Mucosa of descending colon (tissue), 3 donors: ENCODE measurements around the gene SNTG2. TPM values are rescaled to one million over a fixed set of nuclear protein-coding genes. Genes with fewer than 3 reads are reported as not detected.

Experiments used
- ATAC-seq: fragments of 200-7000 bp; cut with Tn5 transposase; one replicate; pipeline ENCODE4 v1.9.1; 2020; ENCODE audit warnings: mild to moderate bottlenecking, moderate library complexity
- DNase-seq, 3 donors: peaks; one replicate each; pipeline ENCODE4 v3.0.0-alpha.2; 2020
- H3K36me3 ChIP-seq: fragments of 200-600 bp; one replicate; pipeline ENCODE4 v1.8.0; 2021; ENCODE audit warnings: low read depth, mild to moderate bottlenecking
- H3K4me1 ChIP-seq: fragments of 200-600 bp; one replicate; pipeline ENCODE4 v1.8.0; 2021; ENCODE audit warnings: low read depth, mild to moderate bottlenecking
- H3K4me3 ChIP-seq: fragments of 200-600 bp; one replicate; pipeline ENCODE4 v1.8.0; 2021; ENCODE audit warnings: mild to moderate bottlenecking
- H3K9me3 ChIP-seq: fragments of 200-600 bp; one replicate; pipeline ENCODE4 v1.8.0; 2021; ENCODE audit warnings: mild to moderate bottlenecking
- intact Hi-C, 2 donors: fragments of 100-400 bp; cut with DNase I in 1 of 2; cut with micrococcal nuclease in 1 of 2; formaldehyde crosslinking; loops; one replicate each; pipeline versions ENCODE4 v1.11.0 to v1.11.1; 2022; cut with DNase I, micrococcal nuclease
- total RNA-seq, 3 donors: library from RNA; stranded (reverse); fragmentation: NEBNext Ultra II Directional in 2 of 3; extraction: Animal tissue kit (Norgen Biotek cat#: 25700) in 2 of 3; gene quantifications; one replicate each; pipeline versions ENCODE4 v1.2.1 to v1.2.4, GENCODE V29; 2021 to 2023
- TF ChIP-seq, protein P1 (sequence below): fragments of 200-600 bp; IDR thresholded peaks from one replicate; pipeline ENCODE4 v1.8.0; 2022; ENCODE audit warnings: antibody characterized with exemption, mild to moderate bottlenecking
- donor health status: DM: no; HTN: no; CAD: no; lungs with moderate emphysema.
- donor health status: DM: no; HTN: no; CAD: no.
- donor health status: DM: no; HTN: yes; CAD: no.

The SNTG2 gene
- total RNA-seq, 3 donors from 2014 or later: 0.38 to 3.0 (median 2.8) TPM

DNA sequence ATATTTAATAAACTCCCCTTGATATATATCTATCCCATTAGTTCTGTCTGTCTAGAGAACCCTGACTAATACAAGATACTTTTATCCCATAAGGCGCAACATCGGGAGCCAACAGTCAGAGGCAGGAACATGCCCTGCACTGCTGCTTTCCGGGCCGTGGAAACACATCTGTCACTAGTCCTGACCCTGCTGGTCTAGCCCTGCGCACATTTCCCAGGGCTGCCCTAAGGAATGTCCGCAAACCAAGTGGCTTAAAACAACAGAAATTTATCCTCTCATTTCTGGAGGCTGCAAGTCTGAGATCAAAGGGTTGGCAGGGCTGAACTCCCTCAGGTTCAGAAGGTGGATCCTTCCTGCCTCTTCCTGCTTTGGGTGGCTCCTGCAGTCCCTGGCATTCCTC is 348.4 kb downstream of the SNTG2 start:
- no peak for DNase-seq
- no peaks in the 10 kb centered on the region for H3K4me1 ChIP-seq
- H3K36me3 ChIP-seq: no peaks in the 10 kb centered on the region
- intact Hi-C loops: no loop called here
- H3K4me3 ChIP-seq: no peak overlapping the region
- ATAC-seq: no peak
- TF ChIP-seq, protein P1, sequence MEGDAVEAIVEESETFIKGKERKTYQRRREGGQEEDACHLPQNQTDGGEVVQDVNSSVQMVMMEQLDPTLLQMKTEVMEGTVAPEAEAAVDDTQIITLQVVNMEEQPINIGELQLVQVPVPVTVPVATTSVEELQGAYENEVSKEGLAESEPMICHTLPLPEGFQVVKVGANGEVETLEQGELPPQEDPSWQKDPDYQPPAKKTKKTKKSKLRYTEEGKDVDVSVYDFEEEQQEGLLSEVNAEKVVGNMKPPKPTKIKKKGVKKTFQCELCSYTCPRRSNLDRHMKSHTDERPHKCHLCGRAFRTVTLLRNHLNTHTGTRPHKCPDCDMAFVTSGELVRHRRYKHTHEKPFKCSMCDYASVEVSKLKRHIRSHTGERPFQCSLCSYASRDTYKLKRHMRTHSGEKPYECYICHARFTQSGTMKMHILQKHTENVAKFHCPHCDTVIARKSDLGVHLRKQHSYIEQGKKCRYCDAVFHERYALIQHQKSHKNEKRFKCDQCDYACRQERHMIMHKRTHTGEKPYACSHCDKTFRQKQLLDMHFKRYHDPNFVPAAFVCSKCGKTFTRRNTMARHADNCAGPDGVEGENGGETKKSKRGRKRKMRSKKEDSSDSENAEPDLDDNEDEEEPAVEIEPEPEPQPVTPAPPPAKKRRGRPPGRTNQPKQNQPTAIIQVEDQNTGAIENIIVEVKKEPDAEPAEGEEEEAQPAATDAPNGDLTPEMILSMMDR: no peak
- no peaks in the 10 kb centered on the region for H3K9me3 ChIP-seq

GRCh38 chr2:1300284-1300683 is 349.6 kb downstream of the SNTG2 start:
- no peaks in the 10 kb centered on the region for H3K9me3 ChIP-seq
- no peaks in the 10 kb centered on the region for H3K36me3 ChIP-seq
- DNase-seq: no peak
- H3K4me3 ChIP-seq: no peak overlapping the region
- intact Hi-C loops: no loop called here
- H3K4me1 ChIP-seq: no peaks in the 10 kb centered on the region
- TF ChIP-seq, protein P1: no peak
- ATAC-seq: no peak

GRCh38 chr2:1301056-1301455 is 350.4 kb downstream of the SNTG2 start:
- TF ChIP-seq, protein P1: no peak
- intact Hi-C loops: no loop called here
- no peaks in the 10 kb centered on the region for H3K36me3 ChIP-seq
- H3K4me1 ChIP-seq: no peaks in the 10 kb centered on the region
- ATAC-seq: no peak
- no peak overlapping the region for H3K4me3 ChIP-seq
- H3K9me3 ChIP-seq: no peaks in the 10 kb centered on the region
- no peak for DNase-seq

- H3K9me3 ChIP-seq: no peaks in the 10 kb centered on the region
- H3K4me1 ChIP-seq: no peaks in the 10 kb centered on the region
- H3K4me3 ChIP-seq: no peak overlapping the region
- TF ChIP-seq, protein P1: no peak
- DNase-seq (no peak), ATAC-seq (no peak)
- intact Hi-C loops: no loop called here
- H3K36me3 ChIP-seq: no peaks in the 10 kb centered on the region
Measured at GRCh38 chr2:1305342-1306013, 354.8 kb downstream of the SNTG2 start.

GRCh38 chr2:1306014-1306686 is 355.5 kb downstream of the SNTG2 start:
- ATAC-seq: peak; percentile 20

More at GRCh38 chr2:1306014-1306686, 355.5 kb downstream of the SNTG2 start:
- H3K9me3 ChIP-seq: no peaks in the 10 kb centered on the region
- H3K4me1 ChIP-seq: no peaks in the 10 kb centered on the region
- H3K4me3 ChIP-seq: no peak overlapping the region
- TF ChIP-seq, protein P1: no peak
- no peak for DNase-seq
- no peaks in the 10 kb centered on the region for H3K36me3 ChIP-seq
- intact Hi-C loops: no loop called here
